GM12892 (cell line): ENCODE results near the gene KL.

Source experiments
- DNase-seq: peaks from one replicate; pipeline ENCODE4 v3.0.0; 2011; ENCODE audit not compliant: insufficient read length
- FAIRE-seq: peaks from 2 replicates; lab custom pipeline; 2011; peaks lifted over from hg19 to GRCh38; lab: Jason Lieb, UNC
- POLR2A ChIP-seq: IDR thresholded peaks from 2 replicates; pipeline ENCODE4 v1.6.1; 2011; ENCODE audit warnings: low read depth, low read length, control low read depth
- POLR2AphosphoS5 ChIP-seq: IDR thresholded peaks from 2 replicates; pipeline ENCODE4 v1.6.1; 2011; ENCODE audit warnings: low read depth, low read length, control low read depth
- TAF1 ChIP-seq: IDR thresholded peaks from 2 replicates; pipeline ENCODE4 v1.6.1; 2011; ENCODE audit warnings: low read depth, mild to moderate bottlenecking, control low read depth, low read length, borderline replicate concordance

Gene KL

GRCh38 chr13:33072282-33072681 lies 56.1 kb downstream of the KL start:
- no peak for TF ChIP-seq POLR2A
- no peak for TF ChIP-seq TAF1
- TF ChIP-seq POLR2AphosphoS5, result no peak
- FAIRE-seq (no peak), DNase-seq (no peak)

- no peak for TF ChIP-seq POLR2A
- TF ChIP-seq POLR2AphosphoS5, result no peak
- TF ChIP-seq TAF1, result no peak
- FAIRE-seq (no peak), DNase-seq (no peak)
Measured at GRCh38 chr13:33072759-33073158, 56.5 kb downstream of the KL start.

- FAIRE-seq, result no peak
- DNase-seq, result no peak
- TF ChIP-seq POLR2A (no peak), POLR2AphosphoS5 (no peak), TAF1 (no peak)
Measured at GRCh38 chr13:33073338-33073737, 57.1 kb downstream of the KL start.

GRCh38 chr13:33076001-33076992 lies 60.1 kb downstream of the KL start:
- DNase-seq (no peak), FAIRE-seq (no peak)
- TF ChIP-seq POLR2AphosphoS5 (no peak), TAF1 (no peak), POLR2A (no peak)

GRCh38 chr13:33078263-33078662 lies 62.0 kb downstream of the KL start:
- DNase-seq (no peak), FAIRE-seq (peak; percentile 42)
- TF ChIP-seq POLR2A (no peak), TAF1 (no peak), POLR2AphosphoS5 (no peak)

- no peak for DNase-seq
- no peak for TF ChIP-seq POLR2A
- no peak for TF ChIP-seq POLR2AphosphoS5
- TF ChIP-seq TAF1, result no peak
Measured at GRCh38 chr13:33079960-33080359, 63.7 kb downstream of the KL start.

GRCh38 chr13:33080972-33081590 lies 64.9 kb downstream of the KL start:
- DNase-seq, result no peak
- TF ChIP-seq TAF1 (no peak), POLR2AphosphoS5 (no peak), POLR2A (no peak)
- peak; percentile 50 for FAIRE-seq

More at GRCh38 chr13:33079960-33080359, 63.7 kb downstream of the KL start:
- FAIRE-seq, result no peak

- FAIRE-seq, result no peak
- DNase-seq, result no peak
- no peak for TF ChIP-seq POLR2A
- TF ChIP-seq TAF1, result no peak
- no peak for TF ChIP-seq POLR2AphosphoS5
Measured at GRCh38 chr13:33081666-33082065, 65.4 kb downstream of the KL start.

GRCh38 chr13:33083054-33083453 lies 66.8 kb downstream of the KL start:
- DNase-seq (no peak), FAIRE-seq (no peak)
- TF ChIP-seq POLR2A, result no peak
- TF ChIP-seq TAF1, result no peak
- TF ChIP-seq POLR2AphosphoS5, result no peak

- TF ChIP-seq TAF1 (no peak), POLR2AphosphoS5 (no peak), POLR2A (no peak)
- DNase-seq (no peak), FAIRE-seq (no peak)
Measured at GRCh38 chr13:33087091-33087490, 70.9 kb downstream of the KL start.

GRCh38 chr13:33087790-33088189 lies 71.6 kb downstream of the KL start:
- no peak for TF ChIP-seq TAF1
- no peak for TF ChIP-seq POLR2AphosphoS5
- TF ChIP-seq POLR2A, result no peak
- FAIRE-seq (no peak), DNase-seq (no peak)

- FAIRE-seq (no peak), DNase-seq (no peak)
- TF ChIP-seq POLR2AphosphoS5 (no peak), POLR2A (no peak), TAF1 (no peak)
Measured at GRCh38 chr13:33089311-33089710, 73.1 kb downstream of the KL start.
